GM21360 (cell line): ENCODE measurements around the gene SLC6A9.
A peak's percentile ranks its signal among the peaks of the same experiment; 100 is the strongest.

Experiments used
- ATAC-seq: cut with Tn5 transposase; IDR thresholded peaks from one replicate; pipeline ENCODE4 v1.9.1; 2021; ENCODE audit warnings: mild to moderate bottlenecking, moderate library complexity; ENCODE audit not compliant: unreplicated experiment

SLC6A9 gene

DNA sequence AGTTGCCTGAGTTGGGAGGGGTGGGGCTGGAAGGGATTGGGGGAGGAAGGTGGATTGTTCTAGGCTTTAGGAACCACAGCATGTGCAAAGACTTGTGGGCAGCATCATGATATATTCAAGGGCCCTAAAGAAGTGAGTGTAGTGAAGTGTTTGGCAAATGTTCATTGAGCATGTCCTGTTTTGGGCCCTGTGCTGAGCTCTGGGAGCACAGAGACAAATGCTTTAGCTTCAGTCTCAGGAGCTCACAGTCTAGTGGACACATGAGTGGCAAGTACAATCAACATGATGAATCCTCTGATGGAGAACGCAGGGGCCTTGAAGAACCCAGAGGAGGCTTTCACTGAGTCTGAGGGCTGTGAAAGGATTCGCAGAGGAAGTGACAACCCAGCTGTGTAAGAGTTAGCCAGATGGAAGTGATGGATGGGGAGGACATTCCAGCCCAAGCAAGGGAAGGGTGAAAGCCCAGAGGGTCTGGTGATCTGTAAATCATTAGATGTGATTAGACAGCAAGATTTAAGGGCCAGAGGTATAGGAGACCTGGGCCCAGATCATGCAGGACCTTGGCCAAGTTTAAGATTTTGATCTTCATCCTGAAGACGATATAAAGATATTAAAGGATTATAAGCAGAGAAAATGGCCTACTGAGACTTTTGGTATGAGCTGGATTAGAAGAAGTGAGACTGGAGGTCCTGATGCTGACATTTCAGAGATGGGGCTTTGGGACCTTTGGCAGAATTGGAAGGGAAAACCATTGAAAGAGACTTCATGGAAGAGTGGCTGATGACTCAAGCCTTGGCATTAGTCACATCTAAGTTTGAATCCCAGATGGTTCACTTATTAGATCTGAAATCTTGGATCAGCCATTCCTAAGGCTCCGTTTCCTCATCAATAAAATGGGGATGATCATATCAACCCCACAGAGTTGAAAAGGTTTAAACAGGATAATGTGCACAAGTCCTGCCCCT lies 80.0 kb downstream of the SLC6A9 start:
- ATAC-seq: no peak

DNA sequence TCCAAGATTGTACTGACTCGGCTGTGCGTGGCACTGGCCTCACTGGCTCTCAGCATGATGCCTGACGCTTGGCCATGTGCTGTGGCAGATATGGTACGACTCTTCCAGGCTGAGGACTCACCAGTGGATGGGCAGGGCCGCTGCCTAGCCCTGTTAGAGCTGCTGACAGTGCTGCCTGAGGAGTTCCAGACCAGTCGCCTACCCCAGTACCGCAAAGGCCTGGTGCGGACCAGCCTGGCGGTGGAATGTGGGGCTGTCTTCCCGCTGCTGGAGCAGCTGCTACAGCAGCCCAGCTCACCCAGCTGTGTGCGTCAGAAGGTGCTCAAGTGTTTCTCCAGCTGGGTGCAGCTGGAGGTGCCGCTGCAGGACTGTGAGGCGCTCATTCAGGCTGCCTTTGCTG lies 81.6 kb downstream of the SLC6A9 start:
- no peak for ATAC-seq

DNA sequence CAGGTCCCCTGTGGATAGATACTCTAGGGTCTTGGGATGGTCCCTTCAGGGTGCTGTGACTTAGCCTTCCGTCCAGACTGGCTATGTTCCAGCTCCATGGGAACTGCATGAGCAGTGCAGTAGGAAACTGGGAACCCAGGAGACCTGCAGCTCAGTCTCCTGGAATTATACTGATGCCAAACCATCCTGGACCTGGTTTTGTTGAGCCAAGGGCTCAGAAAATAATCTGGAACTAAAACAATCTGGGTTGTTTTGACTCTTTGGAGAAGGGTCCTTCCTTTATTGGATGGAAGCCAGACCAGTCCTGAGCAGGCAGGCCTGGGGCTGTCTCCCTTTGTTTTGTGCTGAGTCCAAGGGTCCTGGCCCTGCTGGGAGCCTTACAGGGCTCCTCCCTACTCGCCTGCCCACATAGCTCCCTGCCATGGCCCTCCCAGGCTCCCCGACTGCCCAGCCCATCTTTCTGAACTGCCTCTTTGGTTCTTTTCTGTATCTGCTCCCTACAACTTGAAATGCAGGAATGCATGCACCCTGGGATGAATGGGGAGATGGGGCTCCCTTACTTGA lies 83.3 kb downstream of the SLC6A9 start:
- ATAC-seq: no peak

DNA sequence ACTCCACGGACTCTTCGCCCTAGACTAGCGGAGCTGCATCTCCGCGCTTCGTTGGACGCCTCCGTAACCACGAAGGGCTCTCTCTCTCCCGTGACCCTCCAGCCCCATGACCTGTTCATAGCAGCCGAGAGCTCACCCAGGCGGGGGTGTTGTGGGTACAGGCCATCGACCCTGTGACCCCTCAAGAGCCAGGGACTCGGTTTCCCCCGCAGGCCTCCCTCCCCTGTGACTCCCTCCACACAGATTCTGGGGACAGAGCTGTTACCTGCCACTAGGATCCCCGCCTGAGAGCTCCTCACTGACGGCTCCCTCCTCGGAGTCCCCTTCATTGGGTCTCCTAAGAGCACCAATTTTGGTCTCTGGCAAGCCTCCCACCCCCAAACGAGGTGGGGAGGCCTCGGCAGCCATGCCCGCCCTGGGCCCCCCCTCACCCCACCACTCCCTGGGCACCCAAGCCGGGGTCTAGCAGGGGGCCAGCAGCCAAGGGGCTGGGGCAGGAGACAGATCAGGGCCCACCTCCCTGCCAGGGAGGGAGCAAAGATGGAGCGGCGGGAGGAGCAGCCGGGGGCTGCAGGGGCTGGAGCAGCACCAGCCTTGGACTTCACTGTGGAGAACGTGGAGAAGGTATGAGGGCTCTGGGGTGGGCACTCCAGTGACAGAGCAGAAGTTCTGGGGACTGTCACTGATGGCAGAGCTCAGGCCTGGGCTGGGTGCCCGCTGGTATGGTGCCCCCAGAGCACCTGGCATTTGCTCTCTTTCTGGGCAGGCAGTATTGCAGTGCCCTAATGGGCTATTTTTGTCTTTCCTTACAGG lies 84.0 kb downstream of the SLC6A9 start:
- peak; percentile 21 for ATAC-seq
